Measurements from ENCODE around the gene TCF12.
A peak's percentile ranks its signal among the peaks of the same experiment; 100 is the strongest.

The TCF12 gene

GRCh38 chr15:56918046-56918938 is at the start of gene TCF12:
TSS of gene TCF12 (plus strand) at chr15:56918644. CDS start at chr15:56919914, 1,270 bp downstream.
- DNase-seq: peak; percentile 95

DNA sequence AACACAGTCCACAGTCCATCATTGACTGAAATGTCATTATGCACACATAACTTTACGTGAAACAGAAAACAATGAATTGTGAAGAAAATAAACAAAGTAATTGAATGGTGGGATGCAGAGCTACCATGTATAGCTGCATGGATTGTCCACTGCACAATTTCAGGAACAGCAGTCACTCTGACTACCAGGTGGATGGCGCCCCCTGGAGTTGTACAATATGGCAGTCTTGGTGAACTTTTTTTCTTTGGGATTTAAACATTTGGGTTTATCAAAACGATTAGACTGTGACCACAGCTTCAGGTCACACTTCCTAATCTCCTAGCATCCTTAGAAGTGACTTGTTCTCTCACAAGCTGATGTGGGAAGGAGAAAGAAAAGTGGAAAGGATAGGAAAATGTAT is 48.9 kb upstream of the TCF12 start:
- peak; percentile 65 for DNase-seq

DNA sequence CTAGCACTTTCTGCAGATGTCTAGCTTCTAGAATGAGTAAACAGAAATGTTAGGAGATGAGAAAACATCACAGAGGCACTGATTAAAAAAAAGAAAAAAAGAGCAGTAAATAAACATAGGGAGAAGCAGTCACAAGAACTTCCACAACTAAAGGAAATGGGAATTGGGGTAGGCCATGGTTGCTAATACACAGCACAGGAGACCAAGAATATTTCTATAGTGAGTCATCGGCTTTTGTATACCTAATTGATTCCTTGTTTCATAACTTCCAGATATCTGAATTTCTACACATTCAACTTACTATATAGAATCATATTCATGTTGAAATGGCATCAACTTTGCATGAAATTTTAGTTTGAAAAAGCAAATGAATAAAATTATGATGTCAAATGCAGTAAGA is 47.3 kb upstream of the TCF12 start:
- DNase-seq: no peak

GRCh38 chr15:56871867-56872266 is 46.6 kb upstream of the TCF12 start:
- DNase-seq: no peak

DNA sequence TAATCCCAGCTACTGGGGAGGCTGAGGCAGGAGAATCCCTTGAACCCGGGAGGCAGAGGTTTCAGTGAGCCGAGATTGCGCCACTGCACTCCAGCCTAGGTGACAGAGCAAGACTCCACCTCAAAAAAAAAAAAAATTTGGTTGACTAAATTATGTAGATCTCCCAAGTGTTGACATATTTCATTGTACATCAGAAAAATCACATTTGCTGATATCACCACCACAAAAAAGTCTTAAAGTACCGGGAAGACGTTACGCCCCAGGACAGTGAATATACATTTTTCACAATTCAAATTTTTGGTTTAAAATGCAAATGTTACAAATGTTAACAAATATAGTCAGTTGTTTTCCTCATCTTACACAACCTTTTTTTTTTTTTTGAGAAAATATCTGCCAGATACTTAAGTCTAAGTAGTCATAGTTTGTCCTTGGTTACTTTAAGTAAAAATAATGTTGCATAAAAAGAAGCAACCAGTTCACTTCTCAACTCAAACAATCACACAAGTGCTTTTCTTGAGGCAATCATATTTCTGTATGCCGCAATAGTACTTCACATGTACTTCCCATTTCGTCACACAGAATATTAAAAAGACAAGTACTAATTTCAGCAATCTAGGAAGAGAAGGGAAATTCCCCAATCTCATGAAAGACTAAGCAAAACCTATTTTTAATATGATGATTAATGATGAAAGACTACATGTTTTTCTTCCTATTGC is 41.0 kb upstream of the TCF12 start:
- DNase-seq: no peak

GRCh38 chr15:56879502-56879901 is 38.9 kb upstream of the TCF12 start:
- DNase-seq: no peak

DNA sequence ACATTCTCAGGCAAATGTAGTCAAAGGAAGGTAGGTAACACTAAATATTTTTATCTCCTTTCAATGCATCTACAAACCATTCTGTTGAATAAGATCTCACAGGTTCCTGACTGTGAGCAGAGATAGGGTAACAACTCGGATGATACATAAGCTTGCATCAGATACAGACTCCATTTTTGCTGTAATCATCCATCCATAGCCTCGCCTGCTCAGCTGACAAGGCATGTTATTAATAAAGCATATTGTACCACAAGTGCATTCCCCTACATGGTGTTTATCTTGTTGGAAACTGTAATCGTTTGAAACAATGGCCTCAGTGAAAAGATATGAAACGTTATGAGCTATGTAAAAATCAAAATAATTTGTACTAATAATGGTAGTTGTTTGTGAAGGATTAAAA is 35.4 kb upstream of the TCF12 start:
- no peak for DNase-seq

- DNase-seq: no peak
These were observed 32.0 kb upstream of the TCF12 start for GRCh38 chr15:56886363-56886931.

DNA sequence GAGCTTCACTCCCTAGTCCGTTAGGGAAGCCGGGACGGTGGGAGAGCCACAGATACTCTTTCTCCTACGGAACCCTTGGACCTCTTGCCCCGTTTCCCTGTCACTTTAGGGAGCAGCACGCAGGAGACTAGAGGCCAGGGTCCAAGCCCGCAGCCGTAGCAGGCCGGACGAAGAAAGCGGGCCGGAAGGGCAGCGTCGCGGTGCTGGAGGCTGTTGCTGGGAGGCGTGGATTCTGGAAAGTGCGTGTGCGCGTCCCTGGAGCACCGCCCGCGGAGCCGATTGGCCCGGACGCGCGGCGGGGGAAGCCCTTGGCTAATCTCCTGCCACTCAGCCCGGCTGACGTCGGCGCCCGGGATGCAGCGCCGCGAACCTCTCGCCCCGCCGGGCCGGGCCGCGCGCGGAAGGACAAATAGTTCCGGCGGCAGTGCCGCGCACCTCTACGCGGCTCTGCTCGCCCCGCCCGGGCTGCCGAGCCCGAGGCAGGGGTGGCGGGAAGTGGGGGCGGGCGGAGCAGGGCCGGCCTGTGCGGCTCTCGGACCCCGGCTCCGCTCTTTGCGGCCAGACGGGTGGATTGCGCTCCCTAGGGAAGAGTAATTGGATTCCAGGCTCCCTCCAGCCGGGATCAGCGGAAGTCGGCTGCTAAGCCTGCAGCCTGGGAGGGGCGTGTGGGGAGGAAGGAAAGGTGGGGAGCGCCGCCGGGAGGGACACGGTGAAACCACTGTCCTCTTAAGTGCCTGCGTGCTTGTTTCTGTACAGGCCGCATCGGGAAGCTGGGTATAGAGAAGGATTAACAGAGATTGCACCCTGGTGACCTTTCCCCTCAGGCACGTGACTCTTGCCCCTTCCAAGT is 31.3 kb upstream of the TCF12 start:
- peak; percentile 93 for DNase-seq

GRCh38 chr15:56887782-56888438 is 30.5 kb upstream of the TCF12 start:
- DNase-seq: no peak

GRCh38 chr15:56890038-56890437 is 28.4 kb upstream of the TCF12 start:
- DNase-seq: no peak

DNA sequence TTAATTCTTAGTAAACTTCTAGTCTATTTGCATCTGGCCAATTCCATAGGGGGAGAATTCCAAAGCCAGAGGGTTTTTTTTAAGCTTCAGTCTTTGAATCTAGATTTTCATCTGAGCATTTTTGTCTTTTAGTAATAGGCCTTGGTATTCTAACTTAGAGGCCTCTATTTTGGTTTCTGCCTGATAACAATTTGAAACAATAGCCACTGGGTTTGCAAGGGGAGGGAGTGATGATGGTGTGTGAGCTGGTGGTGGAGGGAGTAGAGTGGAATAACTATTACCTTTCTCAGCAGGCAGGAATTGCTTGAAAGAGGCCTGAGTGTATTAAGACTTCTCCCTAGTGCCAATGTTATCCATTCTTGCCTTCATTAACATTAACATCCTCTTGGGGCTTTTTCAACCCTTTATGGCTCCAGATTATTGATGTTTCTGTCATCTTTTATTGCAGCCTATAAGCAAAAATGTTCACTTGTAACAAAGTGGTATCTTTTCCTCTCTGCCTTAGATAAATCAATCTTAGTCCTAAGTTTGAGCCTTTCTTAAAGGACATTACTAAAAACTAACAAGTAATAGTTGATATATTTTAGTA is 26.5 kb upstream of the TCF12 start:
- DNase-seq: no peak

DNA sequence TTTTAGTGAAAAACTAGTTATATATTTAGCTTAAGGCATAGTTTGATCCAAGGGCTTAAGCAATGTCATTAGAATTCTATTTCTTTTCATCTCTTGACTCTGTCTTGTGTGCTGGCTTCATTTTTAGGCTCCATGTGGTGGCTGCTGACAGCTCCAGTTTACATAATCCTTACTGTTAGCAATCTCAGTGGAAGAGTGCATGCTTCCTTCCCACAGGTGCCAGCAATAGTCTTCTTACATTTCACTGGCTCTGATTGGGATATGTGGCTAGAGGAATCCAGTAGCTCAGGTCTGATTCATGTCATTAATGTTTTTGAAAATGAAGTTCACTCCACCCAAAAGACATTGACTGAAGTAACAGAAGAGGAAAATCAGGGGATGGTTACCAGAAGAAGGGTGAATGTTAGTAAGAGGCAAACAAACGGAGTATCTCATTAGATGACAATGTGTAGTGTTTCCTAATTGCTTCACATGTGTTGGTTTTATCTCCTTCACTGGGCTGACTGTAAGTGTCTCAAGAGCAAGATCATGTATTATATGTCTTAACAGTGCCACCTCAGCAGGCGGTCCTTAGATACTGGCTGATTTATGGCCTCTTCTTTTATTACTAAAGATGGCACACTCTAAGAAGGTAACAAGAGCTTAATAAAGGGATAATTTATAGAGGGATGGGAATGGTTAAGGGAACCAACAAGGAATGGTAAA is 25.6 kb upstream of the TCF12 start:
- no peak for DNase-seq

DNA sequence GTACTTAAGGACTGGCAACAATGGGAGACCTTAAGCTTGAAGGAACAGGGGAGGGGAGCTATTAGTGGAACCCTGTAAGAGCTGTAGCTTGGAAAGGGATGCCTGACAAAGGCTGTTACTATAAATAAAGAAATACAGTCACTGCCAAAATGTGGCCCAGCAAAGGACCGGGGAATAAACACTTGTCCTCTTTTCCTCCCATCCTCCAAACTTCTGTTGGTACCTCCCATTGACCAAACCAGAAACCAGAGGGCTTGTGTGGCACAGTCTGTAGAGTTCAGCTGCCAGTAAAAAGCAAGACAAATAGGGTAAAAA is 25.1 kb upstream of the TCF12 start:
- no peak for DNase-seq

DNA sequence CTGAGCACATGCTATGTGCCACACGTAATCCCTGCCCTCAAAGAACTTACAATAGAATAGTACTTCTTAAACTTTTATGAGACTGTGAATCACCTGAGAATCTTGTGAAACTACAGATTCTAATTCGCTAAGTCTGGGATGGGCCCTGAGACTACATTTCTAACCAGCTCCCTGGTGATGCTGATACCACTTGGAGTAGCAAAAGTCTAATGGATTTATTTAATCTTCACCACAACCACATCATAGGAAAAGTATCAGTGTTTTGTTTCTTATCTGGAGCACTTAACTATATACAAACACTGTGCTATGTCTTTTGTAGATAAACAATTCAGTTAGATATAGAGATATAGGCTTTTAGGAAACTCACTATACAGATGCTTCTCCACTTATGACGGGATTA is 23.8 kb upstream of the TCF12 start:
- DNase-seq: no peak

GRCh38 chr15:56901931-56902330 is 16.5 kb upstream of the TCF12 start:
- no peak for DNase-seq

- DNase-seq: no peak
These were observed 11.7 kb upstream of the TCF12 start for GRCh38 chr15:56906766-56907165.

- DNase-seq: no peak
These were observed 7.6 kb upstream of the TCF12 start for GRCh38 chr15:56910801-56911200.

- no peak for DNase-seq
These were observed 5.2 kb upstream of the TCF12 start for GRCh38 chr15:56913241-56913640.

DNA sequence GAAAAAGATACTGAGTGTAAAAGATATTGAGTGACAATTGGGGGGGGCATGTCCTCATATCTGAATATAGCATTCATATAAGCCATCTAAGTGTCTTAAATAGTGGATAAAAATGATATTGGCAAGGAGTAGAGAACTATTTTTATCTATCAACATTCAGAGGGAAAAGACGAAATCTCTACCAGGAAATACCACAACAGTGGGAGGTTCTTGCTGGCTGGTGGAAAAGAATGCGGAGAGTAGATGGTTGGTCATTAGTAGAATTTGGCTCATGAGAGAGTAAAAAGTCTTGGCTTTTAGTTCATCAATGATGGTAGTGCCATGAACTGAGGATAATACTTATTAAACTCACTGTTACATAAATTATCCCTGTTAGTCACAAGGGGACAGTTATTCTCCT is 4.8 kb upstream of the TCF12 start:
- no peak for DNase-seq

DNA sequence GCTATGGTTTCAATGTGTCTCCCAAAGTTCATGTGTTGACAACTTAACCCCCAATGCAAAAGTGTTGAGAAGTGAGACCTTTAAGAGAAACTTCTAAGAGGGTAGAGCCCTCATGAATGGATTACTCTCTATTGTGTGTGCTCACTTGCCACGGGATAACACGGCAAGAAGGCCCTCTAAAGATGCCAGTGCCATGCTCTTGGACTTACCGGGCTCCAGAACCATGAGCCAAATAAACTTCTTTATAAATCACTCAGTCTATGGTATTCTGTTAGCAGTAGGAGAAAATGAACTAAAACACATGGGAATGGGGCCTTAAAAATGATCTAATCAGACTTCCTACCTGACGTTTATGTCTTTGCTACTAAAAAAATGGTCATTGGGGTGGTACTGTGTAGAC is 2.6 kb upstream of the TCF12 start:
- no peak for DNase-seq

Data from activated effector memory CD4-positive, alpha-beta T cell treated with anti-CD3 and anti-CD28 coated beads, Interleukin-2, amount 50 U/mL, for 16 hours (primary cell).